Loucy (cell line): ENCODE results near the gene FAM107B.

Source experiments
- H2AFZ ChIP-seq: fragments of 200-600 bp; sonication (generic); 2 replicates; pipeline ENCODE4 v1.6.0; 2016; ENCODE audit warnings: antibody characterized with exemption, mild to moderate bottlenecking, low read length, moderate library complexity
- H3F3A ChIP-seq: fragments of 200-600 bp; 2 replicates; pipeline ENCODE4 v1.6.0; 2016; ENCODE audit warnings: antibody characterized with exemption, low read depth, mild to moderate bottlenecking
- H3K27me3 ChIP-seq: fragments of 200-600 bp; sonication (generic); 2 replicates; pipeline ENCODE4 v1.6.1; 2014; ENCODE audit warnings: low read length, mild to moderate bottlenecking; ENCODE audit not compliant: insufficient read depth, poor library complexity, severe bottlenecking
- H3K36me3 ChIP-seq: fragments of 200-600 bp; sonication (generic); 2 replicates; pipeline ENCODE4 v1.6.1; 2016; ENCODE audit warnings: low read length; ENCODE audit not compliant: insufficient read depth
- H3K4me1 ChIP-seq: fragments of 200-600 bp; sonication (generic); 2 replicates; pipeline ENCODE4 v1.5.1; 2014; ENCODE audit warnings: low read length, mild to moderate bottlenecking; ENCODE audit not compliant: insufficient read depth, poor library complexity, severe bottlenecking
- H3K4me2 ChIP-seq: fragments of 200-600 bp; sonication (generic); 2 replicates; pipeline ENCODE4 v1.6.0; 2014; ENCODE audit warnings: antibody characterized with exemption, low read length, low read depth, mild to moderate bottlenecking; ENCODE audit not compliant: poor library complexity, severe bottlenecking
- H3K4me3 ChIP-seq: fragments of 200-600 bp; sonication (generic); 2 replicates; pipeline ENCODE4 v1.5.1; 2014; ENCODE audit warnings: low read length, mild to moderate bottlenecking, mixed read lengths; ENCODE audit not compliant: poor library complexity, severe bottlenecking
- H3K79me2 ChIP-seq: fragments of 200-600 bp; sonication (generic); 2 replicates; pipeline ENCODE4 v1.6.1; 2014; ENCODE audit warnings: low read length; ENCODE audit not compliant: insufficient read depth
- H3K9ac ChIP-seq: fragments of 200-600 bp; sonication (generic); 2 replicates; pipeline ENCODE4 v1.6.0; 2014; ENCODE audit warnings: mild to moderate bottlenecking, low read depth, low read length, moderate library complexity; ENCODE audit not compliant: poor library complexity, severe bottlenecking
- H3K9me2 ChIP-seq: fragments of 200-600 bp; sonication (generic); replicated peaks from 2 replicates; pipeline ENCODE4 v1.6.1; 2016; ENCODE audit warnings: low read depth, low read length, mixed read lengths
- H3K9me3 ChIP-seq: fragments of 200-600 bp; sonication (generic); 2 replicates; pipeline ENCODE4 v1.6.1; 2014; ENCODE audit warnings: mild to moderate bottlenecking, antibody characterized with exemption, low read length, low read depth; ENCODE audit not compliant: insufficient read depth
- H4K20me1 ChIP-seq: fragments of 200-600 bp; sonication (generic); 2 replicates; pipeline ENCODE4 v1.6.0; 2014; ENCODE audit warnings: antibody characterized with exemption, low read length, mild to moderate bottlenecking; ENCODE audit not compliant: insufficient read depth, poor library complexity, severe bottlenecking
- CTCF ChIP-seq: fragments of 200-600 bp; sonication (generic); conservative IDR thresholded peaks from 2 replicates; pipeline ENCODE4 v1.5.1; 2014; ENCODE audit warnings: mild to moderate bottlenecking, antibody characterized with exemption, low read length
- EZH2phosphoT487 ChIP-seq: fragments of 200-600 bp; IDR thresholded peaks from 2 replicates; pipeline ENCODE4 v1.6.1; 2018; ENCODE audit warnings: antibody characterized with exemption, mild to moderate bottlenecking, moderate library complexity, borderline replicate concordance

Gene FAM107B

GRCh38 chr10:14658331-14659127 lies 116.2 kb downstream of the FAM107B start:
- Histone ChIP-seq H3K9ac (no peak overlapping the region), H3K4me2 (no peak overlapping the region), H3F3A (no peaks in the 10 kb centered on the region), H3K9me3 (no peaks in the 10 kb centered on the region), H3K79me2 (no peaks in the 10 kb centered on the region), H3K4me1 (peaks cover 7% of the 10 kb centered on the region), H3K27me3 (no peaks in the 10 kb centered on the region), H3K36me3 (no peaks in the 10 kb centered on the region), H4K20me1 (no peaks in the 10 kb centered on the region), H3K9me2 (no peaks in the 10 kb centered on the region), H2AFZ (no peak overlapping the region), H3K4me3 (no peak overlapping the region)
- TF ChIP-seq EZH2phosphoT487 (no peak), CTCF (no peak)

GRCh38 chr10:14656052-14656730 lies 118.5 kb downstream of the FAM107B start:
- no peaks in the 10 kb centered on the region for H3K36me3 ChIP-seq
- no peaks in the 10 kb centered on the region for H3K27me3 ChIP-seq
- H3K79me2 ChIP-seq, result no peaks in the 10 kb centered on the region
- H4K20me1 ChIP-seq, result no peaks in the 10 kb centered on the region
- no peak overlapping the region for H3K4me2 ChIP-seq
- H3K9me3 ChIP-seq, result no peaks in the 10 kb centered on the region
- no peak overlapping the region for H2AFZ ChIP-seq
- H3K9me2 ChIP-seq, result no peaks in the 10 kb centered on the region
- no peak overlapping the region for H3K9ac ChIP-seq
- no peaks in the 10 kb centered on the region for H3F3A ChIP-seq
- TF ChIP-seq CTCF, result no peak
- no peak for TF ChIP-seq EZH2phosphoT487
- H3K4me1 ChIP-seq, result peaks cover 7% of the 10 kb centered on the region
- H3K4me3 ChIP-seq, result no peak overlapping the region

GRCh38 chr10:14654821-14655382 lies 119.8 kb downstream of the FAM107B start:
- H3K36me3 ChIP-seq, result no peaks in the 10 kb centered on the region
- no peaks in the 10 kb centered on the region for H3K79me2 ChIP-seq
- no peaks in the 10 kb centered on the region for H3F3A ChIP-seq
- no peaks in the 10 kb centered on the region for H3K27me3 ChIP-seq
- H3K9me3 ChIP-seq, result no peaks in the 10 kb centered on the region
- H3K4me3 ChIP-seq, result no peak overlapping the region
- no peaks in the 10 kb centered on the region for H3K9me2 ChIP-seq
- H4K20me1 ChIP-seq, result no peaks in the 10 kb centered on the region
- H2AFZ ChIP-seq, result no peak overlapping the region
- peaks cover 4% of the 10 kb centered on the region for H3K4me1 ChIP-seq
- no peak overlapping the region for H3K9ac ChIP-seq
- TF ChIP-seq EZH2phosphoT487 (no peak), CTCF (no peak)
- no peak overlapping the region for H3K4me2 ChIP-seq
